Stimulated activated effector memory CD8-positive, alpha-beta T cell treated with anti-CD3 and anti-CD28 coated beads, Interleukin-12 subunit alpha, Interleukin-12 subunit beta, amount 100 ng/mL, for 72 hours (primary cell): ENCODE measurements around the gene SLC17A3.

Source experiments
- ATAC-seq: fragments of 150-1000 bp; cut with Tn5 transposase; 2 replicates; pipeline ENCODE4 v1.10.0; 2021
- DNase-seq, 2 donors: peaks; one replicate each; pipeline ENCODE4 v3.0.0; 2021 to 2022; ENCODE audit warnings: low spot score in 2 of 2
- H3K27ac Mint-ChIP-seq: one replicate; pipeline ENCODE4 v1.8.0; 2022; ENCODE audit warnings: mild to moderate bottlenecking, mixed read lengths
- H3K36me3 Mint-ChIP-seq: one replicate; pipeline ENCODE4 v1.8.0; 2022; ENCODE audit warnings: mild to moderate bottlenecking, mixed read lengths
- H3K4me1 Mint-ChIP-seq: one replicate; pipeline ENCODE4 v1.8.0; 2022; ENCODE audit warnings: mixed read lengths
- H3K4me3 Mint-ChIP-seq: one replicate; pipeline ENCODE4 v1.8.0; 2022; ENCODE audit warnings: mild to moderate bottlenecking, mixed read lengths
- H3K9me3 Mint-ChIP-seq: one replicate; pipeline ENCODE4 v1.8.0; 2022; ENCODE audit warnings: mixed read lengths

The SLC17A3 gene, protein sequence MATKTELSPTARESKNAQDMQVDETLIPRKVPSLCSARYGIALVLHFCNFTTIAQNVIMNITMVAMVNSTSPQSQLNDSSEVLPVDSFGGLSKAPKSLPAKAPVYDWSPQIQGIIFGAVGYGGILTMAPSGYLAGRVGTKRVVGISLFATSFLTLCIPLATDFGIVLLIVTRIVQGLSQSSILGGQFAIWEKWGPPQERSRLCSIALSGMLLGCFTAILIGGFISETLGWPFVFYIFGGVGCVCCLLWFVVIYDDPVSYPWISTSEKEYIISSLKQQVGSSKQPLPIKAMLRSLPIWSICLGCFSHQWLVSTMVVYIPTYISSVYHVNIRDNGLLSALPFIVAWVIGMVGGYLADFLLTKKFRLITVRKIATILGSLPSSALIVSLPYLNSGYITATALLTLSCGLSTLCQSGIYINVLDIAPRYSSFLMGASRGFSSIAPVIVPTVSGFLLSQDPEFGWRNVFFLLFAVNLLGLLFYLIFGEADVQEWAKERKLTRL

DNA sequence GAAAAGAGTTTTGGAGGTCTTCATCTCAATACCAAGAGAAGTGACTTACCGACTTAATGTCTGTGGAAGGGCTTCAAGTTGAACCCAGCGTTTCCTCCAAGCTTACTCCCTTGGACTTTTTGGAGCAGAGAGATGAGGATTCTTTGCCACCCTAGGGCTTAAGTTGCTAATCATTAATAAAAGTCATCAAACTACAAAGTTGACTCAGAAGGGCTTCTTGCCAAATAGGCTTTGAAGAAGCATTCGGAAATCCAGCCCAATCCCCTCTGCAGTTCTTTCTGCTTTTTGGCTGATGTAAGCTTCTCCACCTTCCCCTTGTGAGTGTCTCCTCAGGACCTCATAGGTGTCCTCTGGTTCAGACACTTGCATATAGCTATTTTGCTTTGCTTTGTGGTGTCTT, at the start of gene SLC17A3:
TSS of gene SLC17A3 (minus strand) at position 126 of the 400 bp plus-strand sequence. CDS start 5,856 bp downstream, outside the sequence.
- Mint-ChIP-seq H3K27ac (no peak within 1 kb of the TSS), H3K4me3 (no peak within 1 kb of the TSS), H3K9me3 (no peaks in the 10 kb centered on the region), H3K36me3 (no peaks in the 10 kb centered on the region), H3K4me1 (peaks cover 23% of the 10 kb centered on the region)
- ATAC-seq = no peak
- no peak for DNase-seq

GRCh38 chr6:25922301-25922700, 48.3 kb upstream of the SLC17A3 start:
- Mint-ChIP-seq H3K36me3 (no peaks in the 10 kb centered on the region), H3K9me3 (no peaks in the 10 kb centered on the region), H3K4me3 (no peak overlapping the region), H3K4me1 (peaks cover 10% of the 10 kb centered on the region), H3K27ac (no peak overlapping the region)
- DNase-seq (no peak), ATAC-seq (no peak)

- H3K4me3 Mint-ChIP-seq = no peak overlapping the region
- no peak overlapping the region for H3K27ac Mint-ChIP-seq
- no peaks in the 10 kb centered on the region for H3K36me3 Mint-ChIP-seq
- ATAC-seq = no peak
- H3K9me3 Mint-ChIP-seq = no peaks in the 10 kb centered on the region
- DNase-seq = no peak
- H3K4me1 Mint-ChIP-seq = peaks cover 10% of the 10 kb centered on the region
Observed at GRCh38 chr6:25921525-25922203, 47.6 kb upstream of the SLC17A3 start.

DNA sequence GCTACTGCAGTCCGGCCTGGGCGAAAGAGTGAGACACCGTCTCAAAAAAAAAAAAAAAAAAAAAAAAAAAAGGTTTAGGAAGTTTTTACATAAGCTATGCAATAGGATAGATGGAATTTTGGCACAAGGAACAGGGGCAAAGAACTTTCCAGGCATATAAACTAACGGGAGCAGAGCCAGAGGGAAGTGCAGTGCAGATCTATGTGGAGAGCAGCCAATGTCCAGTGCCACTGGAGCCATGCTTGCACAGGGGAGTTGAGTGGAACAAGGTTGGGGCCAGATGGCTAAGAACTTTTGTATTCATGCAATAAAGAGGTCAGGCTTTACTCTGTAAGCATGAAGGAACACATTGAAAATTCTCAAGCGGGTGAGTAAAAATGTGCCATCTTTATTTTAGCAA, 45.6 kb upstream of the SLC17A3 start:
- no peak overlapping the region for H3K27ac Mint-ChIP-seq
- no peaks in the 10 kb centered on the region for H3K9me3 Mint-ChIP-seq
- DNase-seq (no peak), ATAC-seq (no peak)
- H3K36me3 Mint-ChIP-seq = no peaks in the 10 kb centered on the region
- no peak overlapping the region for H3K4me3 Mint-ChIP-seq
- peaks cover 10% of the 10 kb centered on the region for H3K4me1 Mint-ChIP-seq

GRCh38 chr6:25918083-25918683, 44.1 kb upstream of the SLC17A3 start:
- H3K9me3 Mint-ChIP-seq = no peaks in the 10 kb centered on the region
- peak; percentile 59 for ATAC-seq
- DNase-seq = peak in 1 of 2 donors; percentile 8
- H3K4me1 Mint-ChIP-seq = peaks cover 21% of the 10 kb centered on the region
- H3K36me3 Mint-ChIP-seq = no peaks in the 10 kb centered on the region
- no peak overlapping the region for H3K4me3 Mint-ChIP-seq
- no peak overlapping the region for H3K27ac Mint-ChIP-seq

- DNase-seq (no peak), ATAC-seq (no peak)
- H3K9me3 Mint-ChIP-seq = no peaks in the 10 kb centered on the region
- H3K4me3 Mint-ChIP-seq = no peak overlapping the region
- no peak overlapping the region for H3K27ac Mint-ChIP-seq
- no peaks in the 10 kb centered on the region for H3K36me3 Mint-ChIP-seq
- H3K4me1 Mint-ChIP-seq = peaks cover 21% of the 10 kb centered on the region
Observed at GRCh38 chr6:25916789-25917490, 42.9 kb upstream of the SLC17A3 start.

DNA sequence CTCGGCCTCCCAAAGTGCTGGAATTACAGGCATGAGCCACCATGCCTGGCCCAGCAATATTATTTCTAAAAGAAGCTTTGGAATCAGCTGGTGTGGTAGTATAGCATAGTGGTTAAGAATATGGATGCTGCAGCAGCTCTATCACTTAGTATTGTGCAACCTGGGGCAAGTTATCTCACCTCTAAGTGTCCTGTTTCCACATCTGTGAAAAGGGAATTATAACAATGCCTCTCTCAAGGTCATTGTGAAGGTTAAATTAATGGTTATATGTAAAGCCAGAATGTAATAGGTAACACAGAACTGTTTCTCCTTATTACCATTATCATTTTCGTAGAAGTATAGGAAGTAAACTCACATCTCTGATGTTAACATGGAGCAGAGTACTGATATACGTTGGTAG, 42.3 kb upstream of the SLC17A3 start:
- Mint-ChIP-seq H3K27ac (no peak overlapping the region), H3K9me3 (no peaks in the 10 kb centered on the region), H3K36me3 (no peaks in the 10 kb centered on the region), H3K4me3 (no peak overlapping the region), H3K4me1 (peaks cover 21% of the 10 kb centered on the region)
- DNase-seq (no peak), ATAC-seq (no peak)

GRCh38 chr6:25913741-25914140, 39.7 kb upstream of the SLC17A3 start:
- ATAC-seq = peak; percentile 60
- peaks cover 21% of the 10 kb centered on the region for H3K4me1 Mint-ChIP-seq
- no peak for DNase-seq
- H3K9me3 Mint-ChIP-seq = no peaks in the 10 kb centered on the region
- no peak overlapping the region for H3K27ac Mint-ChIP-seq
- no peaks in the 10 kb centered on the region for H3K36me3 Mint-ChIP-seq
- no peak overlapping the region for H3K4me3 Mint-ChIP-seq

- no peaks in the 10 kb centered on the region for H3K9me3 Mint-ChIP-seq
- DNase-seq (no peak), ATAC-seq (no peak)
- H3K27ac Mint-ChIP-seq = no peak overlapping the region
- H3K36me3 Mint-ChIP-seq = no peaks in the 10 kb centered on the region
- peaks cover 10% of the 10 kb centered on the region for H3K4me1 Mint-ChIP-seq
- no peak overlapping the region for H3K4me3 Mint-ChIP-seq
Observed at GRCh38 chr6:25911351-25911750, 37.3 kb upstream of the SLC17A3 start.

DNA sequence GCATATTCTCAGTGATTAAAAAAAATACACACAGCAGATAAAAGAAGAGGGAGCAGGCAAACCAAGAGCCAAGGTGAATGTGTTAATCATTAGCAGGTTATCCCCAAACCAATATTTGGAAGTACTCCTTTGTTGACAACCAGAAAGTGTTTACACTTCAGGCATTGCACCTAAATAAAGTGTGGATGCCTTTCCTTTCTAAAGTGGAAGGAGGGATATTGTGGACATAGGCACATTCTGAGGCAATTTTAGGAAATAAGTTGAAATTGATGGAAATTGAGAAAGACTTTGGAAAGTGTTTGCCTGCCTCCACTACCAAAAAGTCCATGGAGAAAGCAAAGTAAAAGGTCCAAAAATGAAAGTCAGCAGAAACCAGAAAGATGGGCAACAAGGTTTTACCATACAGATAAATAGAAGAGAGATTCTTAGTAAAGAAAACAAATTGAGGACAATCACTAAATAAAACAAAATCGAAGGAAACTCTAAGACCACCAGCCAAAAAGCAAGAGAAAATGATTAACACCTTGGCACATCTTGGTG, 33.5 kb upstream of the SLC17A3 start:
- no peaks in the 10 kb centered on the region for H3K9me3 Mint-ChIP-seq
- ATAC-seq = no peak

GRCh38 chr6:25903467-25904099, 29.5 kb upstream of the SLC17A3 start:
- no peak for ATAC-seq
- Mint-ChIP-seq H3K4me3 (no peak overlapping the region), H3K4me1 (no peaks in the 10 kb centered on the region), H3K27ac (no peak overlapping the region), H3K36me3 (no peaks in the 10 kb centered on the region), H3K9me3 (no peaks in the 10 kb centered on the region)
- DNase-seq = no peak

More for the DNA sequence above, 33.5 kb upstream of the SLC17A3 start:
- Mint-ChIP-seq H3K4me1 (no peaks in the 10 kb centered on the region), H3K36me3 (no peaks in the 10 kb centered on the region), H3K4me3 (no peak overlapping the region), H3K27ac (no peak overlapping the region)
- DNase-seq = no peak

GRCh38 chr6:25902071-25902470, 28.0 kb upstream of the SLC17A3 start:
- no peak overlapping the region for H3K27ac Mint-ChIP-seq
- no peaks in the 10 kb centered on the region for H3K9me3 Mint-ChIP-seq
- no peak overlapping the region for H3K4me3 Mint-ChIP-seq
- H3K36me3 Mint-ChIP-seq = no peaks in the 10 kb centered on the region
- ATAC-seq (no peak), DNase-seq (no peak)
- no peaks in the 10 kb centered on the region for H3K4me1 Mint-ChIP-seq

DNA sequence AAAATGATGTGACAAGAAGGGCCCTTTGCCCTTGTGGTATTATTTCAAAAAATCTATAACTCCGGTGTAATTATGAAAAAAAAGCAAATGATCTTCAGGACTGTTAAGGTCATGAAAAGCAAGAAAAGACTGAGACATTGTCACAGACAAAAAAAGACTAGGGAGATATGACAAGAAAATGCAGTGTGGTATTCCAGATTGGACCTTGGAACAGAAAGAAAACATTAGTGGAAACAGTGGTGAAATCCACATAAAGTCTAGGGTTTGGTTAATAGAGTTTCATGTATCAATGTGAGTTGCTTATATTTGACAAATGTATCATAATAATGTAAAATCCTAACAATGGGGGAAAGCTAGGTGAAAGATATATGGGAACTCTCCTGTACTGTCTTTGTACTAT, 26.8 kb upstream of the SLC17A3 start:
- H3K4me3 Mint-ChIP-seq = no peak overlapping the region
- no peak overlapping the region for H3K27ac Mint-ChIP-seq
- H3K4me1 Mint-ChIP-seq = no peaks in the 10 kb centered on the region
- no peaks in the 10 kb centered on the region for H3K36me3 Mint-ChIP-seq
- no peaks in the 10 kb centered on the region for H3K9me3 Mint-ChIP-seq
- ATAC-seq (no peak), DNase-seq (no peak)

- H3K36me3 Mint-ChIP-seq = no peaks in the 10 kb centered on the region
- no peak overlapping the region for H3K27ac Mint-ChIP-seq
- no peak for ATAC-seq
- no peak overlapping the region for H3K4me3 Mint-ChIP-seq
- no peaks in the 10 kb centered on the region for H3K9me3 Mint-ChIP-seq
- no peaks in the 10 kb centered on the region for H3K4me1 Mint-ChIP-seq
- DNase-seq = no peak
Observed at GRCh38 chr6:25899580-25900408, 25.8 kb upstream of the SLC17A3 start.
